Measurements from ENCODE around the gene KLF2.

KLF2 gene

GRCh38 chr19:16365300-16365996 lies 40.8 kb downstream of the KLF2 start:
- no peak for DNase-seq

DNA sequence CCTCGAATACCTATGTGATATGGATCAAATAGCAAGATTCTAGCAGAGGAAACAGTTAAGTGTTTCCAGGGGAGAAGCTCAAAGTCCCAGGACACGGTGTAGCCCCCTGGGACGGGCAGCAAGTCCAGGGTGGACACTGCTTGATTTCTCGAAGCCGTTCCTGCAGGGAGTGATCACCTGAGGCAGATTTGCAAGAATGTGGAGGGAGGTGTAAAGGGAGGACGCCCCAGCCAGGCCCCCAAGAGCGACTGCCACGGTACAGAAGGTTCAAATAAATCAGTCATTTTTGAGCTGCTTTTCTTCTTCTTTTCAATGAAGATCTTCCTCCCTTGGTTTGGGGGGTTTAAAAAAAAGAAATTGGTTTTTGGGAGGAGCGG lies 41.4 kb downstream of the KLF2 start:
- no peak for DNase-seq

DNA sequence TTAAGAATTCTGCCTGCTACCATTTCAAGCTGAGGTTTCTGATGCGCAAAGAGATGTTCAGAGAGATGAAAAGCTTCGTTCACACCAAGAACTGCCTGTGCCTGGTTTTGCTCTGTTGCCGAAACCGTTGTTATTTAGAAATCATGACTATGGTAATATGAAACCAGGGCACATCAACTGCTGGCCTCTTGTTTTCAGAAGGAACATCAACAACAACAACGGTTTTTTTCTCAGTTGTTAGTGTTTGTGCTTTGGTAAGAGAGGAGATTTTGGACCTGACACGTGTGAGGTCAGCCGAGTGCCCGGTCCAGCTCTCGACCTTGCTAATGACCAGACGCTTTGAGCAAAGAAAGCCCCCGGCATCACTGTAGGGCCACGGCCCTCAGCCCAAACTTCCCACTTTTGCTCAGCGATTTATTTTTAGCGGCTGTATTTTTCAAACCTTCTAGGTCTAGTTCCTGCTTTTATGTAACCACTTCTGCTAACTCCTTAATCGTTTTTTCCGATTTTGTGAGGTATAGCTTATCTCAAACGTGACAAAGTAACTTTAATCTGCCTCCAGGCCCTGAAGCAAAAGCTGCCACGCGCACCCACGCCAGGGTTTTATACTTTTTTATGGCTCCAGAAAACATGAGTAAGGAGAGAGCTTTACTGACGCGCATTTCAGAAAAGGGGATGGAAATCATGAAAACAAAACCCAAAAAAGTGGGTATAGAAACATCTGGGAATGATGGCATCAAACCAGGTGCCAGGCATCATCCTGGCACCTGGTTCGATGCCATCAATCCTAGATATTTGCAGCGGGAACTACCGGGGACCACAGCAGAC lies 42.0 kb downstream of the KLF2 start:
- DNase-seq: peak; percentile 44

DNA sequence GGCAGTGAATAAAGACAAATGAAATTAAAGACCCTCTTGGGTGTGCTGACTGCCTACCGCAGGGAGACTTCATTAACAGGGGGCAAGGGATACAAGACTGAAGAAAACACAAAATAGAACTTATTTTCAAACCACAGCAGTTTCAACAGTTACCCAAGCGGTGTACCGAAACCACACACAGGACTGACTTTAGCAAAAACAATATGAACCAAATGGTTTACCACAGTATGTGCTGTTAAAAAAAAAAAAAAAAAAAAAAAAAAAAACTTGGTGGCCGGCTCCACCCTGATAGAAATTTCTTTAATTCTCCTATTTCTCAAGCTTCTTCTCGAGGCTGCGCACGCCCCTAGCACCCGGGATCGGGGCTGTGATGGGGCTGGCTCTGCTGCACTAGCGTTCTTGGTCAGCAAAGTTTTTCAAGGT lies 42.6 kb downstream of the KLF2 start:
- DNase-seq: peak; percentile 62

DNA sequence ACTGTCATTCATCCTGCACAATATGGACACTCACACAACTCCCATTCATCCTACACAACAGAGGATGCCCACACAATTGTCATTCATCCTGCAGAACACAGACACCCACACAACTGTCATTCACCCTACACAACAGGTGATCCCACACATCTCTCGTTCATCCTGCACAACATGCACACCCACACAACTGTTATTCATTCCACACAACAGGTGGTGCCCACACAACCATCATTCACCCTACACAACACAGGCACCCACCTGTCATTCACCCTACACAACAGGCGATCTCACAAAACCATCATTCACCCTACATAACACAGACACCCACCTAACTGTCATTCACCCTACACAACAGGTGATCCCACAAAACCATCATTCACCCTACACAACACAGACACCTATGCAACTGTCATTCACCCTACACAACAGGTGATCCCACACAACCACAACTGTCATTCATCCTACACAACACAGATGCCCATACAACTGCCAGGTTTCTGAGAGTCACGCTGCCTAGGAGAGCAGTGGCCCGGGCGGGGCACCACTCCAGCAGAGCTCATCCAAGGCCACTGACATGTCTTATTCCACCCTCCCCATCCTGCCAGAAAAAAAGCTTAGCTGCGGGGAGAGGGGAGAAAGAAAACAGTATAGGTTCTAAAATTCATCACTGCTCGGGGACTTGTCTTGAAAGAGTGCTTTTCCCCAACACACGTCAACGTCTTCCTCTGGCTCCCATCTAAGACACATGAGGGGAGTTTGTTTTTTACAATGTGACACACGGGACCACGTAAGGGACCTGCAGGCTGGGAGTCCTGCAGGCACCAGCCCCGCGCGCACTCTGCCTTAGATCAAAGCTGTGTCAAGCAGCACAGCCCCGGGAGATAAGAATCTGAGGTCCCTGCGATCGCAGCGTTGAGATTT lies 44.0 kb downstream of the KLF2 start:
- peak; percentile 44 for DNase-seq

- DNase-seq: no peak
Measured at GRCh38 chr19:16369306-16369663, 44.7 kb downstream of the KLF2 start.

DNA sequence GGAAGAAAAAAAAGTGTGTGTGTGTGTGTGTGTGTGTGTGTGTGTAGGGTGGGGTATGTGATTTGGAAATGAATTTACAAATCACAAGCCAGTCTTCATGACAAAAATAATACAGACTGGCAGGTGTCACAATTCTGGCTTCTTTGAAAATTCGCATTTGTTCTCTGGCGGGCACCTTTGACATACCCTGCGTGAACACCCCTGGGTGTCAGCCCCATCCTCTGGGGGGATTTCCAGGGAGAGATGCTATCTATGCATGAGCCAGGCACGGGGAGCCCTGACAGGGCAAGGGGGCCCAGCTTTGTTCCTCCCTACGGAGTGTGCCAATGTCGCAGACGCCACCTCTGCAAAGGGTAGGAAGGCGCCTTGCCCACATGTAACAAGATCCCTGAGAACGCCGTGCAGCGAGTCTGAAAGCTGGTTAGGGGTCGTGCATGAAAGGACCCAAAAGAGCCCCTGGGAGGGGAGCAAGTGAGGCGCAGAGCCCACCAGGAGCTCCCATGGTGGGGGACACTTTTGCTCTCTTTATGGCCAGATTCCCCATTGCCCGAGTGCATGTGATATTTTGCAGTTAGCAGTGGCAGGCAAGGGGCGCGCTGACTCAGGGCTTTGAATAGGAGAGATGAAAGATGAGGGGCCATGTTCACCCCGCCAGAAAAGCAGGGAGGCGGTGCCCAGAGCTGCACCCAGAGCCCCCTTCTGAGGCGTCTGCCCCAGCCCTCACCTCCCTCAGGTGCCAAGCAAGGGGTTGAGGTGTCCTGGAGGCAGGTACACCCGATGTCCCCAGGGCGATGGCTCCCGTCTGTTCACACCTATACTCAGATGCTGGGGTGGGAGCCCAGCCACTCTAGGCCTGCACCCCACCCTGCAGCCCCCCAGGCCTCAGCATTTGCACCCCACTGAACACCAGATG lies 45.3 kb downstream of the KLF2 start:
- peak; percentile 27 for DNase-seq

GRCh38 chr19:16370641-16371391 lies 46.2 kb downstream of the KLF2 start:
- DNase-seq: no peak

GRCh38 chr19:16371540-16371986 lies 46.9 kb downstream of the KLF2 start:
- peak; percentile 87 for DNase-seq

- DNase-seq: peak; percentile 25
Measured at GRCh38 chr19:16372065-16372915, 47.7 kb downstream of the KLF2 start.

DNA sequence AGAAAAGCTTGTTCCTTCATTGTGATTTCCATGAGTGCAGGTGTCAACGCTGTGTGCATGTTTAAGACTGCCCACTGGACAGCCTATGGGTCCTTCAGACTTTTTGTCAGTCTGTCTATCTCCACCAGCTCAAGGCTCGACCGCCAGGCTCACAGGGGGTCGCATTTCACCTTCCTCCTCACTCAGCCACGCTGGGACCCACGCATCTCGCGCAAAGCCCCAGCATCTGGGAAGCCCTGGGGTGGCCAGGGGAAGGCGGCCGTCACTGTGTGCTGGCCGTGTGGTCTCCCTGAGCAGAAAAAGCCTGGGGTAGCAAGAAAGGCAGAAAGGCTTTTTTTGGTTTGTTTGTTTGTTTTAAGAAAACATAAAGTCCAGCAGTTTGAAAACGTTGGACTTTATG lies 48.5 kb downstream of the KLF2 start:
- no peak for DNase-seq

GRCh38 chr19:16373532-16373931 lies 48.9 kb downstream of the KLF2 start:
- DNase-seq: no peak

- DNase-seq: no peak
Measured at GRCh38 chr19:16373989-16374388, 49.4 kb downstream of the KLF2 start.

DNA sequence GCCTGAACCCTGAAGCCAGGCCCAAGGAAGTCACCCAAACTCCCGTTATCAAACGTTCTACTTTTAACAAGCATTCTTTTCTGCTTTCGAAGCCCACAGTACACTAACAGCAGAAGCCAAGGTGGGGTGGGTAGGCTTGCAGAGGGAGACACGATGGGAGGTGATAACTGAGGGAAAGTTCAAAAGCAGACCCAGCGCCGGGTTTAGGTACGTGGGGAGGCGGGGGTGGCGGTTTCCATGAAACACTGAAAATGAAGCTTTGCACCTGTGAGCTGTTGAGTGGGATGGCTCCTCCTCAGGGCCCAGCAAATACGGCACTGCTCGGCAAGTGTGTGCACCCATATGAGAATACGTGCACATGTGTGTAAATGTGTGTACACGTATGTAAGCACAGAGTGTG lies 49.8 kb downstream of the KLF2 start:
- DNase-seq: peak; percentile 52

GRCh38 chr19:16375157-16375935 lies 50.7 kb downstream of the KLF2 start:
- no peak for DNase-seq

- no peak for DNase-seq
Measured at GRCh38 chr19:16375936-16376185, 51.2 kb downstream of the KLF2 start.

DNA sequence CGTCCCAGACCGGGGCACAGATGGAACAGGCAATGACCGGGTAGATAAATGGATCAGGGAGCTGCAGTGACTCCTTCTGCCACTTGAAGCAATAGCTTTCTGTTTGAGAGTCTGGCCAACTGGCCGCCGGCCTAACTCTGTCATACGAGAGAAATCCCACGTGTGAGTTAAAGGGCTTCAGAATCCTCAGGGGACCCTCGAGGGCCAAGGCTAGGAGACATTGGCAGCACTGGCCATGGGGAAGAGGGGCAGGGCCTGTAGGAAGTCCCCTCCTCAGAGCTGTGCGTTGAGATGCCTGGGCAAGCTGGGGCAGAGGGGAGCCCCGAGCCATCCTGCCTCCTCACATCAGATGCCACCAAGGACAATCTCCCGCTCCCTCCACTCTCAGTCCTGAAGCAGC lies 51.6 kb downstream of the KLF2 start:
- no peak for DNase-seq

DNA sequence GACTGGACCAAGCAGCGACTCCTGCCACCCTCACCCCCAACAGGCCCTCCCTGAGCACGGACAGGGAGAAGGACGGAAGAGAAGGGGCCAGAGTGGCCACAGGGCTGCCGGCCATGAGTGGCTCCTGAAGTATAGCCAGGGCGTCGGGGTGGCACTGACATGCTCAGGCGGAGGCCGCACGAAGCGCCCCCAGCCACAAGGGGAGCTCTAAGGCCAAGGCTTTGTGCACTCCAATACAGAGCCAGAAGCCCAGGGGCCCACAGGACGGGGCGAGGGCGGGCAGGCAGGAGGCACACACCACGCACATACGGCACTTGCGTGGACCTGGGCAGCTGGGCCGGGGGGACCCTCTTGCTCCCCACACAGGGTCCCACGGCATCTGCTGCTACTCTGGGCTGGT lies 52.0 kb downstream of the KLF2 start:
- DNase-seq: peak; percentile 55

DNA sequence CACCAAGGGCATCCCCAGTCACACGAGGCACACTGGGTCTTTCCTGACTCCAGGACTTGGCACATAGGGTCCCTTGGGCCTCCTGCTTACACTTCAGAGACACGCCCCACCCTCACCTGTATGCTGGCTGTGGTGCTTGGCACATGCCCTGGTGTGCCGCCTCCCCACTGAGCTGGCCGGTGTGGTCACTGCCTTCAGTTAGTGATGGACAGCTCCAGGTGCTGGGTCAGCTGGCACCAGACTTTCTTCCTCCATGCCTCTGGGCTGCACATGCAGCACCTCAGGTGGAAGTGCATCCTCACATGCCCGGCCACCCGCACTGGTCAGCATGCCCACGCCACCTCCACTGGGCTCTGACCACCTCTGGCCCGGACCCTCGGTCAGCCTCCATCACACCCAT lies 52.9 kb downstream of the KLF2 start:
- no peak for DNase-seq
